Lower leg skin (tissue), 3 donors: ENCODE measurements around the gene PAPPA.

ENCODE experiments used
- CTCF ChIP-seq, 3 donors: fragments of 450-650 bp; IDR thresholded peaks; one replicate each; pipeline ENCODE4 v1.5.1; 2016; ENCODE audit warnings: antibody characterized with exemption in 3 of 3, mild to moderate bottlenecking in 3 of 3, moderate library complexity in 2 of 3
- POLR2A ChIP-seq, 2 donors: fragments of 450-650 bp; IDR thresholded peaks; one replicate each; pipeline ENCODE4 v1.6.1; 2016 to 2017; ENCODE audit warnings: antibody characterized with exemption in 2 of 2, mild to moderate bottlenecking in 1 of 2, moderate library complexity in 1 of 2

- TF ChIP-seq CTCF (IDR thresholded peaks at IDR 0.05), result no peak
- TF ChIP-seq POLR2A (IDR thresholded peaks at IDR 0.05), result no peak
These were observed 278.5 kb downstream of the PAPPA start for GRCh38 chr9:116432051-116432450.
